ENCODE results near the gene SAMSN1. TPM values are rescaled to one million over a fixed set of nuclear protein-coding genes. Genes with fewer than 3 reads are reported as not detected.

SAMSN1 gene
- total RNA-seq, 1 donor from 2014 or later = 1.0 TPM

DNA sequence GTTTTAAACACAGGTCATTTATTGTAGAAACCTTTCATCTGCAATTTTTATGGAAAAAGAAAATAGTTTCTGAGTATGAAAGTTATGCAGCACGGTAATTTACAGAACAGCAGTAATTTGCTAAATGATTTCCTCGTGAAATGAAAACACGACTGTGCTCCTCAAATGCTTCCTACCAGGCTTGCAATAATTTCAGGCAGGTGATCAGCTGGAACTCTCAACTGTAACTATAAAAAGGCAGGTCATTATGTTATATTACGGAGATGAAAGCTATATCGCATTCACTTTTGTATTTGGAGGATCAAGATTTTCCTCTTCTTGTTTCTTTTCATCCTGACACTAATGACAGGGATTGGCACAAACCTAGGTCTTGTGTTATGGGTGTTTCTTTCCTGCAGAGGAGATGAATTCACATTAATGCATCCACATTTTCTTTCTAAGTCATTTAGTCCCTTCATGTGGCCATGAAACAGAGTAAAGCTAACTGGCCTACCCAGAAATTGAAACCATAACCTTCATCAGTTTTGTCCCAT lies 57.4 kb downstream of the SAMSN1 start:
- Histone ChIP-seq H3K36me3 (no peaks in the 10 kb centered on the region), H3K27ac (replicated peaks) (no peak overlapping the region), H3K9me3 (replicated peaks) (no peaks in the 10 kb centered on the region), H3K4me1 (no peaks in the 10 kb centered on the region), H3K27me3 (ENCODE audit: low read depth) (no peaks in the 10 kb centered on the region), H3K4me3 (no peak overlapping the region)
- intact Hi-C loops (cut with micrococcal nuclease) = no loop called here
- no peak for TF ChIP-seq CTCF (IDR thresholded peaks at IDR 0.05; ENCODE audit: borderline replicate concordance)
- no peak for DNase-seq

DNA sequence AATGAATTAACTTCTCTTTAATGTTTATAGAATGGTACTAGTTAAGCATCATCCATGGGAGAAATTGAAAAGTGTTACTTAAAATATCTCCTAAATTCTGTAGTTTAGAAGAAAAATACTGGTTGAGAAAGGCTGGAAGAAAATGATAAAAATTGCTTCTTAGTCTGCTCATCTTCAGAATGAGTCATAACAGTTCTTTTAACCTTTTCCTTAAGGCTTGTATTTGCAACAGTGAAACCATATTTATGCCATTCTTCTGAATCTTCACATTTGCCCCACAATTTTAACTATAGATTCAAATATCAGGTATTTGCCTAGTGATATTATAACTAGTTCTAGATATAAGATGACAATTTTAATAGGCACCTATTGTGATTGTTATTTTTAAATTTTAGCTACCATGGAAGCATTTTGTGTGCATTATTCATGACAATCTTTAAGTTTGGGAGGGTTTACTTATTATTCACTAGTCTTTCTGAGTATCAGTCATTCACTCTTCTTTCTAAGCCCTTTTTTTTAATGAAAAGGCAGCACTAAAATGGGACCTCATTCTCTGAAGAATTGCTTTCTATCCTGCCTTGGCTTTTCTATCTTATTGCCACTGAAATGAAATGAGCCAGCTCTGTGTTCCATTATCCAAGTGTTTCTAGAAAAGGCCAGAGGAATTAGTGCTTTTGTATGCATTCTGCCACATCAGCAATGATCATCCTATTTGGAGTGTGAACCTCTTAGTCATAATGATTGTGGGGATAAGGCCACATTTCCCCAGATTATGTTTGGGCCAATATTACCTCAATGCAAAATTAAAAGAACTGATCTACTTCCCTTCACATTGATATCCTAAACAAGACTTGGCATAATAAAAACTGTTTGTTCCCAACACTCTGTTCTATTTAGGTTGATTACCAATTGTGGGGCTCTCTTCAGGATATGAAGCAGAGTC lies 58.4 kb downstream of the SAMSN1 start:
- Histone ChIP-seq H3K4me1 (no peaks in the 10 kb centered on the region), H3K9me3 (replicated peaks) (no peaks in the 10 kb centered on the region), H3K4me3 (no peak overlapping the region), H3K27ac (replicated peaks) (no peak overlapping the region), H3K36me3 (no peaks in the 10 kb centered on the region), H3K27me3 (ENCODE audit: low read depth) (no peaks in the 10 kb centered on the region)
- intact Hi-C loops (cut with micrococcal nuclease) = no loop called here
- TF ChIP-seq CTCF (IDR thresholded peaks at IDR 0.05; ENCODE audit: borderline replicate concordance) = no peak
- no peak for DNase-seq

DNA sequence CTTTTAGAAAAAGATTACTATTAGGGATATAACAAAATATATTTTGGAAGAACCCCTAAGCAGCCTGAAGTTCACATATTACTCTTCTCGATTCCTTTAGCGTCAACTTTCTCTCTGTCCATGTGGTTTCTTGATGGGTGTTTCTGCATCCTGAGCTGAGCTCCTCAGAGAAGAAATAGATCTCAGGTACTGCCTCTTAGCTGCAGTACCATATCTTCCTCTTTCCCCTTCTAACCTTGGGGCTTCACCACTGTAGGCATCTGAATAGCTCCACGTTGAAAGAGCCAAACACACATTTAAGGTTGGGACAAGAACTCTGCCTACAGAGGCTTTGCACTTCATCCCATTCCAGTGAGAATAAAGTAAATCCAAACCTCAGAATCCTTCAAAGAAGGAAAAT lies 59.2 kb downstream of the SAMSN1 start:
- no peak overlapping the region for H3K4me3 ChIP-seq
- intact Hi-C loops (cut with micrococcal nuclease) = no loop called here
- H3K9me3 ChIP-seq (replicated peaks) = no peaks in the 10 kb centered on the region
- H3K27me3 ChIP-seq (ENCODE audit: low read depth) = no peaks in the 10 kb centered on the region
- no peak overlapping the region for H3K27ac ChIP-seq (replicated peaks)
- no peaks in the 10 kb centered on the region for H3K4me1 ChIP-seq
- H3K36me3 ChIP-seq = no peaks in the 10 kb centered on the region
- no peak for TF ChIP-seq CTCF (IDR thresholded peaks at IDR 0.05; ENCODE audit: borderline replicate concordance)
- no peak for DNase-seq

- no peak overlapping the region for H3K4me3 ChIP-seq
- no peaks in the 10 kb centered on the region for H3K4me1 ChIP-seq
- H3K27me3 ChIP-seq (ENCODE audit: low read depth) = no peaks in the 10 kb centered on the region
- H3K27ac ChIP-seq (replicated peaks) = no peak overlapping the region
- intact Hi-C loops (cut with micrococcal nuclease) = no loop called here
- no peaks in the 10 kb centered on the region for H3K9me3 ChIP-seq (replicated peaks)
- no peaks in the 10 kb centered on the region for H3K36me3 ChIP-seq
- no peak for DNase-seq
- TF ChIP-seq CTCF (IDR thresholded peaks at IDR 0.05; ENCODE audit: borderline replicate concordance) = no peak
Measured at GRCh38 chr21:14484188-14485009, 61.7 kb downstream of the SAMSN1 start.

GRCh38 chr21:14483296-14483695 lies 62.8 kb downstream of the SAMSN1 start:
- intact Hi-C loops (cut with micrococcal nuclease) = no loop called here
- DNase-seq = no peak
- no peak for TF ChIP-seq CTCF (IDR thresholded peaks at IDR 0.05; ENCODE audit: borderline replicate concordance)
- Histone ChIP-seq H3K36me3 (no peaks in the 10 kb centered on the region), H3K27ac (replicated peaks) (no peak overlapping the region), H3K9me3 (replicated peaks) (no peaks in the 10 kb centered on the region), H3K27me3 (ENCODE audit: low read depth) (no peaks in the 10 kb centered on the region), H3K4me3 (no peak overlapping the region), H3K4me1 (no peaks in the 10 kb centered on the region)

Data from left ventricle myocardium inferior (tissue), 1 donor.